ELR (cell line): ENCODE results near the gene ITM2B.

Experiments
- DNase-seq: peaks from one replicate; pipeline ENCODE4 v3.0.0-alpha.2; 2015; ENCODE audit warnings: low read depth

ITM2B gene

GRCh38 chr13:48258430-48258829 is 25.4 kb downstream of the ITM2B start:
- DNase-seq, result no peak

- DNase-seq, result no peak
Measured at GRCh38 chr13:48260970-48261369, 28.0 kb downstream of the ITM2B start.

DNA sequence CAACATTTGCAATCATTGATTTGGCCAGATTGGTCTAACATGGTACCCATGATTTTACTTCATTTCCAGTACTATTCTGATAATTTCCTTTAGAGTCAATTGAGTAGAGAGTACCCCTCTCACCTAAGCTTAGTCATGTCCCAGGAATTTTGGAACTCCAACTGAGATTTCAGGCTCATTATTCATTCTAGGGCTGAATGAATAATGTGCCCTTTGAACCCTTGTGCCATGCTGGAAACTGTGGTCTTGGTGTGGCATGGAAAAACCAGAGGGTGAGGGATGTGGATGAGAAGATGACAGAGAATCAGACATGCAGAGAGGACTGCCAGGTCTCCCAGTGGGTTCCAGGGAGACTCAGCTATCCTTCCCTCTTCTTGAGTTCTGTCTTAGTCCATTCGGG is 30.2 kb downstream of the ITM2B start:
- DNase-seq, result peak; percentile 32

GRCh38 chr13:48264058-48264457 is 31.1 kb downstream of the ITM2B start:
- no peak for DNase-seq

DNA sequence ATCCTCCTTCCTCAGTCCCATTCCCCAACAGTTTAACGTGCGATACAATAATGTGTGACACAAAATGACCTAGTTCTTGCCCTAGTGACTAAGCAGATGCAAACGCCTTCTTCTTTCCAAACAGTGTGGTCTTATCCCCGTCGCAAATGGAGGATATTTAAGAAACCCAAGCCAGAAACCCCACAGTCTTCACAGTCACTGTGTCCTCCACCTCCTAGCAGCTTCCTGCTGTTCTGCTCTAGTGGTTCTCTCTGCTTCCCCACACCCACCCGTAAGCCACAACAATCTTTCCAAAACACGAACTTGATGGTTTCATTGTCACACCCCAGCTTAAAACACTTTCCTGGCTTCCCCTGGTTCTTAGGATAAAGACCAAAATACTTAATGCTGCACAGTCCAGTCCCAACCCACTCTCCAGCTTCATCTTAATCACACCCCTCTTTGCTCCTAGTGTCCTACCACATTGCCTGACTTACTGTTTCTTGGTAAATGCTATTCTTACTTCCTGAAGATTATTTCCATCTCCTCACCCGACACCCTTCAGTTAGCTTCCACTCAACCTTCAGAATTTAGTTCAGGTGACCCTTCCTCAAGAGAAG is 32.3 kb downstream of the ITM2B start:
- DNase-seq, result no peak

GRCh38 chr13:48266150-48266549 is 33.1 kb downstream of the ITM2B start:
- no peak for DNase-seq

- peak; percentile 15 for DNase-seq
Measured at GRCh38 chr13:48266701-48267639, 34.0 kb downstream of the ITM2B start.

DNA sequence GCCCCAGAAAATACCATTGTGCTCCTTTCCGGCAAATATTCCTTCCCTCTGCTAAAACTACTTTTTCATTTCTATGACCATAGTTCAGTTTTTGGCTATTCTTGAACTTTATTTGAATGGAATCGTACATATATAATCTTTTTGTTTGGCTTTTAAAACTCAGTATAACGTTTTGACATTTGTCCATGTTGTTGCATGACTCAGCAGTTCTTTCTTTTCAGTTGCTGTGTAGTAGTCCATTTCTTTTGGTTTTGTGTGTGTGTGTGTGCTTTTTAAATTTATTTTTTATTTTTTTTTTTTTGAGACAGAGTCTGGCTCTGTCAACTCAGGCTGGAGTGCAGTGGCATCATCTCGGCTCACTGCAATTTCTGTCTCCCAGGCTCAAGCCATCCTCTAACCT is 35.0 kb downstream of the ITM2B start:
- no peak for DNase-seq

DNA sequence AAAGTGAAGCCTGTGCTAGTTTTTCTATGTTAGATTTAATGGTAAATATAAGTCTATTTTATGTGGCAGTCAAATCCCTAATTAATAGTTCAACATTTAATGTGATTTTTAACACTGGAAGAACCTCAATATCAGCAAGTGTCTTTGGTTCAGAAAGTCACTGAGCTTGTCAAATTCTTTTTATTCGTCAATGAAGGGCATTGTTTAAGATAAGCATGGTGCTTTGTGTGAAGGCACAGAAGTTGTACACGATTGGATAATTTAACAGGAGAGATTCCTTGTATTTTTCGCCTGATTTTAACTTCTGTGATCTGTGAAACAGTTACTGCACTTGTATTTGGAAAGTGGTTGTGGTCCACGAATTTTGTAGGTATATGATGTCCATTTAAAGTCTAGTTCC is 40.3 kb downstream of the ITM2B start:
- no peak for DNase-seq

DNA sequence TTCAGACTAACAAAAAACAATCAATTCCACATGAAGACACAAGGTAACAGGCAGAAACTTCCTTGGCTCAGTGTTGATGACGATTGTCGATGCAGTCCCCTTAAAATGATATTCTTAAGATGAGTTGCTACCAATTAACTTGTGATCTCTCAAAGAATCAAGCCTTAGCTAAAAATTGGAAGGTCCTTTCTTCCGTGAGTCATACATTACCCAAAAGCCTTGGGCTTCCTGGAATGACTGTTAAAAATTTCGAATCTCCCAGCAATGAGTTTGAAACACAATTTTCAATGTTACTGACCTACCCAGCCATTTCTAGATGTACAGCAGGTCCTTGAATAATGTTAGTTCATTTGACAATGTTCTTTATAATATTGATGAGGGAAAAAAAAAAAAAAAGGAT is 42.5 kb downstream of the ITM2B start:
- no peak for DNase-seq

GRCh38 chr13:48278806-48279205 is 45.8 kb downstream of the ITM2B start:
- DNase-seq, result no peak

DNA sequence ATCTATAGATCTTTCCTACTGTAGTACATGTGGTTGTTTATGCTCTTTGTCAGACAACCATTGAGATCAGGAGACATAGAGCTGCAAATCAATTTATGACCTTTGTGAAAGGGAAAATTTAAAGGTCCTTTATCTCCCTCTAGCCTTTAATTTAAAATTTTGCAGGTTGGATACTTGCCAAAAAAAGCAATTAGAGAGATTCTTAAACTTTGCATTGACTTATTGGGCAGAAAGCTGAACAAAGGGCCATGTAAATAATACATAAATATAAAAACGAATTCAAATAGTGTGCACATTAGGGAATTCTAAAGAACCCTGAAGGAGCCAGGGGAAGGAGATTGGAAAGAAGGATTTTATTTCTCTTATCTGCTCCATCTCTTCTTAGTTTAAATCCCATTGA is 48.5 kb downstream of the ITM2B start:
- DNase-seq, result no peak

DNA sequence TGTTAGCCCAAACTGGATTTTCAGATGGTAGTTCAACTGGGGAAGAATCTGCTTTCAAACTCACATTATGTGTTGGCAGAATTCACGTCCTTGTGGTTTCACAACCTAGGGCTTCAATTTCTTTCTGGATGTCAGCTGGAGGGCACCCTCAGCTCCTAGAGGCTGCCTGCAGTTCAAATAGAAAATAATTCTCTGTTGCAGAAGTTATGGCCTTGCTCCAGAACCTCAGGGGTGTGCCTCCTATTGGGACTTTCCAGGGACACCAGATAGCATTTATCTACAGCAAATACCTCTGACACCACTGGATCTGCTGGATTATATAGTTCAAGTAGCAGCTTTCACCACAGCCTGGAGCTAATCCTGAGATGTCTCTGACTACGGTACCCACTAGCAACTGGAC is 58.7 kb downstream of the ITM2B start:
- DNase-seq, result no peak

DNA sequence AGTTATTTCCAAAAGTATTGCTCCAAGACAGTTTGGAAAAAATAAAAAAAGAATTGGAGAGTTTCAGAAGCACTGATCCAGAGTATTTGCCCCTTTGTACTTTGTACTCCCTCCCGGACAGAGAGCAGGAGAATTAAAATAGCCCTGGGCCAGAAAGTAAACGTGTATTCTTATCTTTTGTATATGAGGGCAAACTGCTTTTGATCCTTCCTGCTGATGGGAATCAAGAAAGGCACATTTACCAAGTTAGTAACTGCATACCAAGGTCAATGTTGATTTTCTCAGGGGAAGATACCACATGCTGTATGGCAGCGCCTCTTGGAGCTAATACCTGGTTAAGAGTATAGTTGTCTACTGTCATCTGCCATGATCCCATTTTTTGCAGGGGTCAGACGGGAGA is 59.6 kb downstream of the ITM2B start:
- no peak for DNase-seq

DNA sequence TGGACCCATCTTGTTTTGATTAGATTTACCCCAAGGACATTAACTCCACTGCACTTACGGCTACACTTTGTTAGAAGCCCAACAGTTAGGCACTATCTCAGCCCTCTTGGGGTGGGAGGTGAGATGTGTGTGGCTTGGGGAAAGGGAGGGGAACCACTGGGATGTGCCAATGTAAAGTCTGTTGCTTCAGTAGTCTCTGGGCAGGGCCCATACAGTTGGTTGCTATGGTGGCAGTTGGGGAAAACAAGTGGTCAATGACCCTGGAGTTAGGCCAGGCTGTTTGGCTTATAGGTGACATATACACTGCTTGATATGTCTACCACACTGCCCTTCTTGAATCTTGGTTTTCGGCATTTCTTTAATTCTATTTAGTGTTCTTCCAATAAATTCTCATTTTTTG is 61.6 kb downstream of the ITM2B start:
- DNase-seq, result no peak

- DNase-seq, result no peak
Measured at GRCh38 chr13:48295271-48295670, 62.3 kb downstream of the ITM2B start.

GRCh38 chr13:48296528-48296927 is 63.5 kb downstream of the ITM2B start:
- no peak for DNase-seq

- DNase-seq, result no peak
Measured at GRCh38 chr13:48297131-48297786, 64.3 kb downstream of the ITM2B start.

- no peak for DNase-seq
Measured at GRCh38 chr13:48299591-48299990, 66.6 kb downstream of the ITM2B start.

- DNase-seq, result no peak
Measured at GRCh38 chr13:48302871-48303358, 69.9 kb downstream of the ITM2B start.

DNA sequence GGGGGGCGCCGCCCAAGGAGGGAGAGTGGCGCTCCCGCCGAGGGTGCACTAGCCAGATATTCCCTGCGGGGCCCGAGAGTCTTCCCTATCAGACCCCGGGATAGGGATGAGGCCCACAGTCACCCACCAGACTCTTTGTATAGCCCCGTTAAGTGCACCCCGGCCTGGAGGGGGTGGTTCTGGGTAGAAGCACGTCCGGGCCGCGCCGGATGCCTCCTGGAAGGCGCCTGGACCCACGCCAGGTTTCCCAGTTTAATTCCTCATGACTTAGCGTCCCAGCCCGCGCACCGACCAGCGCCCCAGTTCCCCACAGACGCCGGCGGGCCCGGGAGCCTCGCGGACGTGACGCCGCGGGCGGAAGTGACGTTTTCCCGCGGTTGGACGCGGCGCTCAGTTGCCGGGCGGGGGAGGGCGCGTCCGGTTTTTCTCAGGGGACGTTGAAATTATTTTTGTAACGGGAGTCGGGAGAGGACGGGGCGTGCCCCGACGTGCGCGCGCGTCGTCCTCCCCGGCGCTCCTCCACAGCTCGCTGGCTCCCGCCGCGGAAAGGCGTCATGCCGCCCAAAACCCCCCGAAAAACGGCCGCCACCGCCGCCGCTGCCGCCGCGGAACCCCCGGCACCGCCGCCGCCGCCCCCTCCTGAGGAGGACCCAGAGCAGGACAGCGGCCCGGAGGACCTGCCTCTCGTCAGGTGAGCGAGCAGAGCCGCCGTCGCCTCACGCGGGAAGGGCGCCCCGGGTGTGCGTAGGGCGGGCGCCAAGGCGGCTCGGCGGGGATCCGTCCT is 70.5 kb downstream of the ITM2B start, which contains the start of gene RB1:
TSS of gene RB1 (plus strand) at position 393 of the 784 bp plus-strand sequence. CDS start at position 555, 162 bp downstream.
- DNase-seq, result peak; percentile 97
